Activated naive CD8-positive, alpha-beta T cell treated with anti-CD3 and anti-CD28 coated beads for 36 hours (primary cell): ENCODE measurements around the gene PRDX6. TPM values are rescaled to one million over a fixed set of nuclear protein-coding genes. Genes with fewer than 3 reads are reported as not detected.
"Not testable (repeated sequence)": the region's sequence is repeated elsewhere in the genome, so short reads cannot be mapped to it uniquely, and the experiment has no call there.

Experiments
- DNase-seq: peaks from one replicate; pipeline ENCODE4 v3.0.0; 2021
- H3K27ac Mint-ChIP-seq: one replicate; pipeline ENCODE4 v1.8.0; 2022; ENCODE audit warnings: mild to moderate bottlenecking, moderate library complexity, mixed read lengths
- H3K27me3 Mint-ChIP-seq: one replicate; pipeline ENCODE4 v1.8.0; 2022; ENCODE audit warnings: mild to moderate bottlenecking, mixed read lengths
- H3K36me3 Mint-ChIP-seq: one replicate; pipeline ENCODE4 v1.8.0; 2021; ENCODE audit warnings: mild to moderate bottlenecking, mixed read lengths
- H3K4me1 Mint-ChIP-seq: one replicate; pipeline ENCODE4 v1.8.0; 2021; ENCODE audit warnings: mixed read lengths
- H3K4me3 Mint-ChIP-seq: one replicate; pipeline ENCODE4 v1.8.0; 2022; ENCODE audit warnings: mild to moderate bottlenecking, moderate library complexity, mixed read lengths
- H3K9me3 Mint-ChIP-seq: one replicate; pipeline ENCODE4 v1.8.0; 2022; ENCODE audit warnings: mixed read lengths
- total RNA-seq, 2 experiments: library from RNA; stranded (reverse); gene quantifications; one replicate each; pipeline ENCODE4 v1.2.3, GENCODE V29; 2021

PRDX6 gene
- total RNA-seq, 2 experiments from 2014 or later, result 168 to 175 TPM

DNA sequence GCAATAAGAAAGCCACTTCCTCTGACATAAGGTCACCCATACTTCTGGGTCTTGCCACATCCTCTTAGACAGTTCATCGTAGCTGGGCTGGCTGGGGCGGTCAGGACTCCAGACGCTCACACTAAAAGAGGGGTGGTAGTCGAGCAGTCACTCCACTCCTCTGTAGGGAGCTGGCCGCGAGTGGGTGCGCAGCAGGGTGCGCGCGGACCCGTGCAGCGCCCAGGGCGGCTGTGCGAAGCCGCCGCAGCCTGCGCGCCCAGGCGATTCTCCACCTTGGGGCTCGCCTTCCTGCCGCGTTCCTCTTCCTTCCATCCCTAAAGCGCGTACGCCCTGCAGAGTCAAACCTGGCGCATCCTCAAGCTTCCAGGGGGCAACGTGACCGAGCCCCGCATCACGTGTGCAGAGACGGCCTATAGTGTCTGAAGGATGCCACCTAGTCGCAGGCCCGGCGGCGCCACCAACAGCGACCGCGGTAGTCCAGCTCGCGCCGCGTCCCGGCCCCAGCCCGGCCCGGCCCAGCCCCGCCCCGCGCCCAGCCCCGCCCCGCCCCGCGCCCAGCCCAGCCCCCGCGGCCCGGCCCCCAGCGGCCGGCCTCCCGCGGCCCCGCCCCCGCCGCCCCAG, 360 bp upstream of the PRDX6 start:
- Mint-ChIP-seq H3K4me3 (peak overlapping the region; percentile 94), H3K36me3 (peaks cover 39% of the 10 kb centered on the region), H3K9me3 (peaks cover 5% of the 10 kb centered on the region), H3K4me1 (peaks cover 49% of the 10 kb centered on the region), H3K27me3 (no peaks in the 10 kb centered on the region), H3K27ac (peak overlapping the region; percentile 89)
- DNase-seq, result peak; percentile 84

DNA sequence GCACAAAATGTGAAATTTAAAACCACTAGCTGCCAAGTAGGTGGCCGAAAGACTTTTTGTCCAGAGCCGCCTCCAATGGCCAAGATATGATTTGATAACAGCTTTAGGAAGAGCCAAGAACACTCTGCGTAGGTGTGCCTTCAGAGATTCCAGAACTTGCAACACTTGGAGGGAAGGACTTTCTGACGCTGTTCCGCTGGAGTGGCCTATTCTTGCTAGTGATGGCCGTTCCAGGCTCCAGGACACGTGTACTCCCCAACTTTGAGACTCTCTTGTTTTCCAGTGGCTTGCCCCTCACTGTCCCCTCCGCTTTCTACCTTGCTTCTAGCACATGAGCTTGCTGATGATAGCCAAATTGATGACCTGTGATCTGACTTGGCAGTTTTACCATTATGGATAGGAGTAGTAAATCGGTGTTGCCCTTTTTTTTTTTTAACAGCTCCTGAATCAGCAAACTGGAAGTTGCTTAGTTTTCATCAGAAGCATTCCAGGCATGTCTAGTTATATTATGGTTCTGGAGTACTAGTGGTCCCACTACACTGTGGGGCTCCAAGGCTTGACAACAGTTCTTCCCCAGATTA, 1.0 kb downstream of the PRDX6 start:
- Mint-ChIP-seq H3K4me3 (peak overlapping the region; percentile 94), H3K9me3 (no peaks in the 10 kb centered on the region), H3K27ac (peak overlapping the region; percentile 89), H3K36me3 (peaks cover 41% of the 10 kb centered on the region), H3K27me3 (no peaks in the 10 kb centered on the region), H3K4me1 (peaks cover 54% of the 10 kb centered on the region)
- DNase-seq, result no peak

DNA sequence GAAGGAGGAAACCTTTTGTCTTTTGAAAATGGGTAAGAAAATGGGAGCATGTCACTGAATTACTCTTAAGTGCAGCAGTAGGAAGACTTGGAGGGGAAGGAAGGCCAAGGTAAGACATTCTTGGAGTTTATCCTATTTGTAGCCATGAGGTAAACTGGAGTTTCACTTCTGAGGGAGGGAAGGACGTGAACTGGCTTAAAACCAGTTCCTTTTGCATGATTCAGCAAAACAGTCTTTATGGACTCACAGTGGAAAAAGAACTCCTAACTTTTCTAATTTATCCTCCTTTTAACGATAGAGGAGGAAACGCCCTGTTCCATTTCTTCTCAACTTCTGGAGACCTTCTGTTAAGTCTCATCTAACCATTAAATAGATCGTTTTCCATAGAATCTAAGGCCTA, 2.5 kb downstream of the PRDX6 start:
- Mint-ChIP-seq H3K4me1 (peaks cover 44% of the 10 kb centered on the region), H3K4me3 (no peak overlapping the region), H3K9me3 (no peaks in the 10 kb centered on the region), H3K36me3 (peaks cover 42% of the 10 kb centered on the region), H3K27me3 (no peaks in the 10 kb centered on the region), H3K27ac (no peak overlapping the region)
- DNase-seq, result no peak

DNA sequence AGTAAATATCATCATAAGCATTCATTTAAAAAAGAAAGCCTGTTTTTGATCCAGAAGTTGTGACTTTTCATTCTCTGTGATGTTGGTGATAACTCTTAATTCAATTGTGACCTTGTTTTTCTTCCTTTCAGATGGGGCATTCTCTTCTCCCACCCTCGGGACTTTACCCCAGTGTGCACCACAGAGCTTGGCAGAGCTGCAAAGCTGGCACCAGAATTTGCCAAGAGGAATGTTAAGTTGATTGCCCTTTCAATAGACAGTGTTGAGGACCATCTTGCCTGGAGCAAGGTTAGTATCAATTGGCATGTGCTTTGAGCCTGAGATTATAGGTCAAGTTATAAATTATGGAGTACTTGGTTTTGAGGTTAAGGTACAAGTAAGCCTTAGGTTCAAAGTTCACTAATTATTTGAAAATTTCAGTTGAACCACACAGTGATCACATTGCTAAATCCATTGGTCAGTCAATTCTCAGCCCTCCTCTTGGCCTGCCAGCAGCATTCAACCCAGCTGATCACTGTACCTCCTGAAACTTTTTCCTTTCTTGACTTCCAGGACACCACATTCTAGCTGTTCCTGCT, 4.1 kb downstream of the PRDX6 start:
- Mint-ChIP-seq H3K4me3 (no peak overlapping the region), H3K9me3 (no peaks in the 10 kb centered on the region), H3K4me1 (peaks cover 30% of the 10 kb centered on the region), H3K36me3 (peaks cover 52% of the 10 kb centered on the region), H3K27me3 (no peaks in the 10 kb centered on the region), H3K27ac (peak overlapping the region; percentile 57)
- no peak for DNase-seq

DNA sequence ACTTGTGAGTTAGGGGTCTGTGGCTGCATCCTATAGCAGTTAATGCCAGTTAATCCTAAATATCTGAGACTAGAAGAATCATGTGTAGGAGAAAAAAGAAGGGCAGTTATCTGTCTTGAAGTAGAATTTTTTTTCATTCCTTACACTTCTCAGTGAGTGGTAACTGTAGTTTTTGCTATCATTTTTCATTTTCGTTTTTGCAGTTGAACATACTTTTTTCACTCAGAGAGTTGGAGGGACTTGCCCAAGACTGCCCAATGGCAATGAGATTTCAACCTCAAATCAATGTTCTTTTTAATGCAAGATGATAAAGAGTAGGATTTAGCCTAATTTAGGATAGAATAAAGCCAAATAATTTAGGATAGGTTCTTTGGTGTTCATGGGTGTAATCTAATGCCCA, 5.5 kb downstream of the PRDX6 start:
- Mint-ChIP-seq H3K4me1 (peaks cover 30% of the 10 kb centered on the region), H3K27me3 (no peaks in the 10 kb centered on the region), H3K27ac (no peak overlapping the region), H3K4me3 (no peak overlapping the region), H3K36me3 (peaks cover 58% of the 10 kb centered on the region), H3K9me3 (no peaks in the 10 kb centered on the region)
- DNase-seq, result no peak

DNA sequence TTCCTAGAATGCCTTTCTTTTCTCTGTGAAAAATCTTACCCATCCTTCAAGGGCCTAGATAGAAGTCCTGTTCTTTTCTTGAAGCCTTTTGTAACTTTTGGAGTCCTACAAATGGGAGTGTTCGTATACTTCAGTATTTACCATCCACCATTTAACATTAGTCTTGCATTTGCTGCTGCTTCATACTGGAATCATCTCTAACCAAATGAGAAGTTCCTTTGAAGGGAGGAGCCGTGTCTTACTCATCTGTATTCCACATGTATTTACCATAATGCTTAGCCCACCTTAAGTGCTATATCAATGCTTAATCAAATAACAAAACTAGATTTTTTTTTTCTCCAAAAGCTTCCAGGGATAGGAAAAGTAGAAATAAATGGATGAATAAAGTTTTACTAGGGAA, 7.1 kb downstream of the PRDX6 start:
- DNase-seq, result no peak
- H3K36me3 Mint-ChIP-seq, result peaks cover 59% of the 10 kb centered on the region
- peaks cover 28% of the 10 kb centered on the region for H3K4me1 Mint-ChIP-seq
- no peak overlapping the region for H3K4me3 Mint-ChIP-seq
- no peaks in the 10 kb centered on the region for H3K9me3 Mint-ChIP-seq
- H3K27ac Mint-ChIP-seq, result no peak overlapping the region
- H3K27me3 Mint-ChIP-seq, result no peaks in the 10 kb centered on the region

DNA sequence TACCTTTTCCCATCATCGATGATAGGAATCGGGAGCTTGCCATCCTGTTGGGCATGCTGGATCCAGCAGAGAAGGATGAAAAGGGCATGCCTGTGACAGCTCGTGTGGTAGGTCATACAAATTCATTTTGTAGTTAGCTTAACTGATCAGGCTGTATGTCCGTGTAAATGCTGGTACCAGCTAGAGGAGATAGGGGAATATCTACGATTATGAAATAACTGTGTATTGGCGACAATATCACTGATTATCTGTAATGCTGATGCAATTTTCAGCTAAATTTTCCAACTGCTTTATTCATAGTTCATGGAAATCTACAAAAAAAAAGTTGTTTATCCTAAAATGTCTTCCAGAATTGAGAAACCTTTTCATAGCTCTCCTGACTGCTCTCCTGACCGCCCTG, 8.3 kb downstream of the PRDX6 start:
- DNase-seq, result no peak
- H3K4me1 Mint-ChIP-seq, result peaks cover 19% of the 10 kb centered on the region
- no peaks in the 10 kb centered on the region for H3K9me3 Mint-ChIP-seq
- H3K36me3 Mint-ChIP-seq, result peaks cover 51% of the 10 kb centered on the region
- peak overlapping the region; percentile 50 for H3K27ac Mint-ChIP-seq
- H3K4me3 Mint-ChIP-seq, result no peak overlapping the region
- H3K27me3 Mint-ChIP-seq, result no peaks in the 10 kb centered on the region

DNA sequence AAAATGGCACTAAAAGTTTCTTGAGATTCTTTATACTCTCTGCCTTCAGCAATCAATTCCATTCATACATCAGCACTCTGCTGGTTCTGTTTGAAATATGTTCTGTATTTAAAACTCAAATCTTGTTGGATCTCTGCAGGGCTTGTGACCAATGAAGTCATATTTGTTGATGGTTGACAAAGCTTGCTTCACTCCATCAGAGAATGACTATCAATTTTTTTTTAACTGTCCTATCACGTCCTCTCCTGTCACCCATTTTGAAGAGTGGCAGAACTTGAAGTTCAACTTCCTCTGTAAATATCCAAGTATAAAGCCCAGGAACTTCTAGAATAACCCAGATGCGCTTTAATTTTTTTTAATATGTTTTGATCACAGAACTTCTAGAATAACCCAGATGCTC, 10.9 kb downstream of the PRDX6 start:
- H3K27ac Mint-ChIP-seq, result no peak overlapping the region
- no peaks in the 10 kb centered on the region for H3K9me3 Mint-ChIP-seq
- DNase-seq, result no peak
- peaks cover 36% of the 10 kb centered on the region for H3K36me3 Mint-ChIP-seq
- no peak overlapping the region for H3K4me3 Mint-ChIP-seq
- H3K4me1 Mint-ChIP-seq, result peaks cover 7% of the 10 kb centered on the region
- no peaks in the 10 kb centered on the region for H3K27me3 Mint-ChIP-seq

DNA sequence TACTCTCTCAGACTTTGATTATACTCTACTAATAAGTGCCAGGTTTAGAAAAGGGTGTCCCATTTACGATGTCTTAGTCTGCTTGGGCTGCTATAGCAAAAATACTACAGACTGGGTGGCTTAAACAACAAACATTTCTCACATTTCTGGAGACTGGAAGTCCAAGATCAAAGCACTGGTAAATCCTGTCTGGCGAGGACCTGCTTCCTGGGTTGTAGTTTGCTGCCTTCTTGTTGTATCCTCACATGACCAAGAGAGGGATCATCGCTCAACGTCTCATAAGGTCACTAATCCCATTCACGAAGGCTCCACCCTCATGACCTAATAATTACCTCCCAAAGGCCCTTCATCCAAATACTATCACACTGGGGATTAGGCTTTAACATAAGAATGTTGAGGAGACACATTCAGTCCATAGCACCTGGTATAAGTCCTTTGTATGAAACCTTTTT, 12.0 kb downstream of the PRDX6 start:
- Mint-ChIP-seq H3K27ac (no peak overlapping the region), H3K9me3 (peaks cover 6% of the 10 kb centered on the region), H3K4me1 (peaks cover 7% of the 10 kb centered on the region), H3K27me3 (no peaks in the 10 kb centered on the region), H3K4me3 (no peak overlapping the region), H3K36me3 (peaks cover 42% of the 10 kb centered on the region)
- DNase-seq, result no peak

DNA sequence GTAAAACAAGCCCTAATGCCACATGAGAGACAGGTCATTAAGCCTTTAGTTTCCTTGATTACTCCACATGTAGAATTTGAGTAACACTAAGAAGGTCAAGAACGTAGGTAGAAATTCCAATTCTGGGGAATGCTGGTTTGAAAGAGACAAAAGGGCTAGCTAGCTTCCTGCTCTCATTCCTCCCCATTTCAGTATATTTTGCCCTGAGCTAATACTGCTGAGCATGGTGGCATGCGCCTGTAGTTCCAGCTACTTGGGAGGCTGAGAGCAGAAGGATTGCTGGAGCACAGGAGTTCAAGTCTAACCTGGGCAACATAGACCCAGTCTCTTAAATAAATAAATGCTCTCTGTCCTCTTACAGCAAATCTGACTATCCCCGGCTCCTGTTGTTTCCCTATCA, 12.8 kb downstream of the PRDX6 start:
- Mint-ChIP-seq H3K4me3 (no peak overlapping the region), H3K4me1 (peaks cover 7% of the 10 kb centered on the region), H3K27me3 (no peaks in the 10 kb centered on the region), H3K27ac (no peak overlapping the region), H3K9me3 (peaks cover 6% of the 10 kb centered on the region), H3K36me3 (peaks cover 35% of the 10 kb centered on the region)
- DNase-seq, result no peak

DNA sequence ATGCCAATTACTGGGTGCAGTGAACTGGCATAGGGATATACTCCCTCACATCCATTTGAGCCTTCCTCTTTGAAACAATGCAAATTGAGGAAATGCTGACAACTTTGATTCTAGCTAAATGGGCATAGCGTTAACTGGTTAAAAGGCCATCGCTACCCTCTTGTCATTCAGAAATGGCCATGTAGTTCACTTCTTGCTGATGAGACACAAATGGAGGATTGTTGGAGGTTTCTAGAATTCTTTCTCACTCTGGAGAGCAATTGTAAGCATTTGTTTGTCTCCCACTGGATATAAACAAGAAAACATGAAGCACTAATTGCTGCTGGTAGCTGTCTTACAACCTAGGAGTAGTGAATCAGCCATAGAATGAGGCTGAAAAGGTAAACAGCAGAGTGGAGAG, 14.4 kb downstream of the PRDX6 start:
- no peaks in the 10 kb centered on the region for H3K27me3 Mint-ChIP-seq
- peaks cover 6% of the 10 kb centered on the region for H3K9me3 Mint-ChIP-seq
- no peak overlapping the region for H3K4me3 Mint-ChIP-seq
- DNase-seq, result no peak
- no peak overlapping the region for H3K27ac Mint-ChIP-seq
- H3K36me3 Mint-ChIP-seq, result peaks cover 27% of the 10 kb centered on the region
- H3K4me1 Mint-ChIP-seq, result peaks cover 7% of the 10 kb centered on the region

DNA sequence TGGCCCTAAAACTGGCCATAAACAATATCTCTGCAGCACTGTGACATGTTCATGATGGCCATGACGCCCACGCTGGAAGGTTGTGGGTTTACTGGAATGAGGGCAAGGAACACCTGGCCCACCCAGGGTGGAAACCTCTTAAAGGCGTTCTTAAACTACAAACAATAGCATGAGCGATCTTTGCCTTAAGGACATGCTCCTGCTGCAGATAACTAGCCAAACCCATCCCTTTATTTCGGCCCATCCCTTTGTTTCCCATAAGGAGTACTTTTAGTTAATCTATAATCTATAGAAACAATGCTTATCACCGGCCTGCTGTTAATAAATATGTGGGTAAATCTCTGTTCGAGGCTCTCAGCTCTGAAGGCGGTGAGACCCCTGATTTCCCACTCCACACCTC, 16.0 kb downstream of the PRDX6 start:
- not testable (repeated sequence) for DNase-seq, H3K4me3 Mint-ChIP-seq, H3K4me1 Mint-ChIP-seq, H3K27ac Mint-ChIP-seq, H3K27me3 Mint-ChIP-seq, H3K9me3 Mint-ChIP-seq
- H3K36me3 Mint-ChIP-seq, result peaks cover 21% of the 10 kb centered on the region

DNA sequence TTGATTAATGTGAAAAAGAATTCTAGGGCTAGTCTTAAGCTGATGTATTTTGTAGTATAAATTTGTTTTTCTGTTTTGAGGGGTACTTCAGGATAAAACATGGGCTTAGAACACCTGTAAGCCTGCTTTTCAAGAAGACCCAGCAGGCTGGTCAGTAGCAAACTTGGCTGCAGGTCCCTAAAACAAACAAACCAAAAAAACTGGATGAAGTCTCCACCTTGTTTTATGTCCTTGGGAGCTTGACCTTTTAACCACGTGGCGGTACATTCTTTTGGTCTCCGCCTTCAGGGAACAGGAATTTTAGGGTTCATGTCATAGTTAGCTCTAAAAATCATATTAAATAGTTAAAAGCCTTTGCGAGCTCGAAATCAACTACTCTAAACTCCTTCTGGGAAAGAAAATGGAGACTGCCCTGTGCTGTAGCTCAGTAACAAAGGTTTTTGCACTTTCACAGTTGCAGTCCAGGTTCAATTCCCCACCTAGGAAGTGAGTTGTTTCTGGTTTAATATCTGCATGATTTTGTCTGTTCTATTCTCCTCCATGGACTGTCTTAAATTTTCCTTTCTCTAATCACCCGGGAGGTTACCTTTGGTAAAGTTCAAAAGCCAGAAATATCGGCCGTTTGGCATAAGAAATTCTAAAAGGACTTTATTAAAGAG, 18.6 kb downstream of the PRDX6 start:
- Mint-ChIP-seq H3K27me3 (no peaks in the 10 kb centered on the region), H3K9me3 (peaks cover 6% of the 10 kb centered on the region), H3K4me1 (no peaks in the 10 kb centered on the region), H3K36me3 (peaks cover 9% of the 10 kb centered on the region), H3K4me3 (no peak overlapping the region), H3K27ac (no peak overlapping the region)
- no peak for DNase-seq

DNA sequence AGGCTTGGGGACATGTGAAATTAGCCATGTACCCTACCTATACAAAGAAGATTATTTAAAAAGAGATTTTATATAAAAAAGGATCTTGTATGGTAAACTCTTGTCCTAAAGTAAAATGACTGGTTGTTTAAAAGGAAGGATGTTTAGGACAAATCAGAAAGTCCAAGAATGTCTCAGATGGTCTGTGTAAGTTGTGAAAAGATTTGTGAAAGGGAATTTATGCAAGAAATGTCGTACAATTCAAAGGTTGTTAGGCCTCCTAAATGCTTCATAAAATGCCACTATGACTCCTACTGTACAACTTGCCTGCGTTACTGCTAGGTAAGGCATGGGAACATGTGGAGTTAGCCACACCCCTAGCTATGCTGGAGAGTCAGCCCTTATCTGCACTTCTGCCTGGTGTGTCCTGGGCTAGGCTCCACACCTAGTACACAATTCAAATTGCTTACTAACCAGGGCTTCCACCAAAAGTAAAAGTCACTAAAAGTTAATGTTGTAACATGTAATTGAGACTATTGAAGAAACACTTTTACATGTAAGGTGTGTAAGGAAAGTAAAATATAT, 19.7 kb downstream of the PRDX6 start:
- H3K27ac Mint-ChIP-seq, result no peak overlapping the region
- H3K36me3 Mint-ChIP-seq, result peaks cover 9% of the 10 kb centered on the region

DNA sequence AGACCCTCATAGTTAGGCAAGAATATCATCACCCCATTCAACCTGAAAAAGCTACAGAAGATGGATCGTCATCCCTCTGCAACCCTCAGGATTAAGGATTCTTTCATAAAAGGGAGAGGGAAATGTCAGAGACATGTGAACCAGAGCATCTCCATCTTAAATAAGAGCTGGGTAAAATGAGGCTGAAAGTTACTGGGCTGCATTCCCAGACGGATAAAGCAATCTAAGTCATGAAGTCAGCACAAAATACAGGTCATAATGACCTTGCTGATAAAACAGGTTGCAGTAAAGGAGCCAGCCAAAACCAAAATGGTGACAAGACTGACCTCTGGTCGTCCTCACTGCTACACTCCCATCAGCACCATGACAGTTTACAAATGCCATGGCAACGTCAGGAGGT, 22.6 kb downstream of the PRDX6 start:
- Mint-ChIP-seq H3K36me3 (no peaks in the 10 kb centered on the region), H3K9me3 (no peaks in the 10 kb centered on the region), H3K27me3 (no peaks in the 10 kb centered on the region), H3K27ac (no peak overlapping the region), H3K4me3 (no peak overlapping the region), H3K4me1 (no peaks in the 10 kb centered on the region)
- DNase-seq, result no peak

More for the DNA sequence above, 19.7 kb downstream of the PRDX6 start:
- H3K27me3 Mint-ChIP-seq, result no peaks in the 10 kb centered on the region
- H3K4me3 Mint-ChIP-seq, result no peak overlapping the region
- H3K9me3 Mint-ChIP-seq, result peaks cover 6% of the 10 kb centered on the region
- no peaks in the 10 kb centered on the region for H3K4me1 Mint-ChIP-seq
- DNase-seq, result no peak
